Stimulated activated CD4-positive, alpha-beta T cell treated with anti-CD3 and anti-CD28 coated beads, Interleukin-2, amount 100 ng/mL, for 48 hours (primary cell): ENCODE results near the gene FLYWCH1.
"Not testable (repeated sequence)": the region's sequence is repeated elsewhere in the genome, so short reads cannot be mapped to it uniquely, and the experiment has no call there.

Source experiments
- DNase-seq, 2 donors: peaks; one replicate each; pipeline ENCODE4 v3.0.0-alpha.2; 2020

FLYWCH1 gene

GRCh38 chr16:2928151-2928550 lies 16.4 kb downstream of the FLYWCH1 start:
- DNase-seq: not testable (repeated sequence)

GRCh38 chr16:2928796-2929195 lies 17.1 kb downstream of the FLYWCH1 start:
- DNase-seq: no peak

GRCh38 chr16:2929693-2930092 lies 18.0 kb downstream of the FLYWCH1 start:
- DNase-seq: no peak

GRCh38 chr16:2930236-2930635 lies 18.5 kb downstream of the FLYWCH1 start:
- no peak for DNase-seq

GRCh38 chr16:2931231-2931914 lies 19.6 kb downstream of the FLYWCH1 start:
- not testable (repeated sequence) for DNase-seq

GRCh38 chr16:2933136-2933535 lies 21.4 kb downstream of the FLYWCH1 start:
- no peak for DNase-seq

- DNase-seq: no peak
These were observed 22.0 kb downstream of the FLYWCH1 start for GRCh38 chr16:2933701-2934100.

- DNase-seq: no peak
These were observed 22.7 kb downstream of the FLYWCH1 start for GRCh38 chr16:2934450-2934849.

- DNase-seq: no peak
These were observed 24.8 kb downstream of the FLYWCH1 start for GRCh38 chr16:2936436-2937011.

- no peak for DNase-seq
These were observed 25.4 kb downstream of the FLYWCH1 start for GRCh38 chr16:2937170-2937569.

GRCh38 chr16:2938206-2938605 lies 26.5 kb downstream of the FLYWCH1 start:
- no peak for DNase-seq

- DNase-seq: no peak
These were observed 28.2 kb downstream of the FLYWCH1 start for GRCh38 chr16:2939968-2940367.

- DNase-seq: no peak
These were observed 30.3 kb downstream of the FLYWCH1 start for GRCh38 chr16:2942045-2942444.

GRCh38 chr16:2943716-2944115 lies 32.0 kb downstream of the FLYWCH1 start:
- not testable (repeated sequence) for DNase-seq

- no peak for DNase-seq
These were observed 34.9 kb downstream of the FLYWCH1 start for GRCh38 chr16:2946649-2947048.

- no peak for DNase-seq
These were observed 37.3 kb downstream of the FLYWCH1 start for GRCh38 chr16:2948807-2949704.

- DNase-seq: no peak
These were observed 38.1 kb downstream of the FLYWCH1 start for GRCh38 chr16:2949705-2950352.

- DNase-seq: no peak
These were observed 38.6 kb downstream of the FLYWCH1 start for GRCh38 chr16:2950353-2950724.

- DNase-seq: no peak
These were observed 39.0 kb downstream of the FLYWCH1 start for GRCh38 chr16:2950773-2951172.

GRCh38 chr16:2952679-2953078 lies 40.9 kb downstream of the FLYWCH1 start:
- DNase-seq: no peak

GRCh38 chr16:2953706-2954627 lies 42.2 kb downstream of the FLYWCH1 start:
- no peak for DNase-seq
